ENCODE data around the gene L3MBTL3.

L3MBTL3 gene

GRCh38 chr6:130046671-130047070 lies 28.3 kb downstream of the L3MBTL3 start:
- DNase-seq (ENCODE audit: extremely low read depth, low read depth), result no peak
- no peak overlapping the region for H3K4me3 ChIP-seq (replicated peaks; ENCODE audit: low read depth, low read length)
- TF ChIP-seq CTCF (IDR thresholded peaks at IDR 0.05; ENCODE audit: low read depth, low read length, missing control alignments), result no peak

- no peak overlapping the region for H3K4me3 ChIP-seq (replicated peaks; ENCODE audit: low read depth, low read length)
- TF ChIP-seq CTCF (IDR thresholded peaks at IDR 0.05; ENCODE audit: low read depth, low read length, missing control alignments), result no peak
- DNase-seq (ENCODE audit: extremely low read depth, low read depth), result no peak
Observed at GRCh38 chr6:130047088-130047995, 29.0 kb downstream of the L3MBTL3 start.

- no peak for TF ChIP-seq CTCF (IDR thresholded peaks at IDR 0.05; ENCODE audit: low read depth, low read length, missing control alignments)
Observed at GRCh38 chr6:130050230-130050629, 31.8 kb downstream of the L3MBTL3 start.

GRCh38 chr6:130054725-130055124 lies 36.3 kb downstream of the L3MBTL3 start:
- no peak overlapping the region for H3K4me3 ChIP-seq (replicated peaks; ENCODE audit: low read depth, low read length)
- no peak for DNase-seq (ENCODE audit: extremely low read depth, low read depth)
- no peak for TF ChIP-seq CTCF (IDR thresholded peaks at IDR 0.05; ENCODE audit: low read depth, low read length, missing control alignments)

More at GRCh38 chr6:130050230-130050629, 31.8 kb downstream of the L3MBTL3 start:
- DNase-seq (ENCODE audit: extremely low read depth, low read depth), result no peak
- H3K4me3 ChIP-seq (replicated peaks; ENCODE audit: low read depth, low read length), result no peak overlapping the region

- no peak overlapping the region for H3K4me3 ChIP-seq (replicated peaks; ENCODE audit: low read depth, low read length)
- no peak for DNase-seq (ENCODE audit: extremely low read depth, low read depth)
- no peak for TF ChIP-seq CTCF (IDR thresholded peaks at IDR 0.05; ENCODE audit: low read depth, low read length, missing control alignments)
Observed at GRCh38 chr6:130055271-130055670, 36.9 kb downstream of the L3MBTL3 start.

- no peak overlapping the region for H3K4me3 ChIP-seq (replicated peaks; ENCODE audit: low read depth, low read length)
- DNase-seq (ENCODE audit: extremely low read depth, low read depth), result no peak
- no peak for TF ChIP-seq CTCF (IDR thresholded peaks at IDR 0.05; ENCODE audit: low read depth, low read length, missing control alignments)
Observed at GRCh38 chr6:130057495-130057894, 39.1 kb downstream of the L3MBTL3 start.
